NCI-H2227 treated with DMSO at 0.1 percent for 48 hours (cell line): ENCODE results near the gene NTM.

Experiments
- DNase-seq: peaks from one replicate; lab custom pipeline; 2025; lab: John Stamatoyannopoulos, UW

NTM gene

GRCh38 chr11:131549770-131550169 lies 179.4 kb downstream of the NTM start:
- no peak for DNase-seq

- DNase-seq = no peak
Measured at GRCh38 chr11:131560287-131560686, 189.9 kb downstream of the NTM start.

DNA sequence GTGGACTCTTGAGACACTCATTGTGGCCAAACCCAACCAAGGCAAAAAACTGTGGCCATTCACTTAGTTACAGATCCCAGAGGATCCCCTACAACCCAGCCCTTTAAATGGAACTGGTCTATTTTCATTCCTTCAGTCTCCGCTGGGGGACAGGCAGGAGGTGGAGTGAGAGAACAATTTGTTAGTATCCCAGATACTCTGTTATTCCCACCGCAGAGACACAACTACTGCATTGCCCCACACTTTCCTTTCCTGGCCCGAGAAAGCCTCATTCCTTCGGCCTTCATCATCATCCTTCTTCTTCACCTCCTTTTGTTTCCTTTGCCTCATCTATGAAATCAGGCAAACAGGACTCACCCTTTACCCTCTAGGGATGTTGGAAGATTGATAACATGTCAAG lies 191.1 kb downstream of the NTM start:
- DNase-seq = no peak

- no peak for DNase-seq
Measured at GRCh38 chr11:131561972-131562371, 191.6 kb downstream of the NTM start.

GRCh38 chr11:131568318-131568717 lies 197.9 kb downstream of the NTM start:
- DNase-seq = no peak

GRCh38 chr11:131571571-131571970 lies 201.2 kb downstream of the NTM start:
- DNase-seq = no peak

GRCh38 chr11:131572423-131572822 lies 202.0 kb downstream of the NTM start:
- no peak for DNase-seq

GRCh38 chr11:131579932-131580387 lies 209.5 kb downstream of the NTM start:
- DNase-seq = no peak

DNA sequence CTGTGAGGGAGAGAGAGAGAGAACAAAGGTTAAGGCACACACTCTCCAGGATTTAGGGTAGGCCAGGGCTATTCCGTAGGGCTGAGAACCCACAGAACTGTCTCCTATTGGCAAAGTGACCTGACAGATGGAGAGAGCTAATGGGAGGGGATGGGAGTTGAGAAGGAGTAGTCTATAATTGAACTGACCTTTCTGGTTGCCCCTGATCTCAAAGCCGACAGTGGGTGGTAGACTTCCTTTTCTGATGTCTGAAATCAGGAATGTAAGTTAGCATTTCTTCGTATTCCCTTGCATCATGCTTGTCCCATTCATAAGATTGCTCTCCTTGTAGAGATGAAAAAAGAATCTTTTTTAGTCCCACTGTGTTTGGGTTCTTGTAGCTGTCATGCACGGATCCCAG lies 210.1 kb downstream of the NTM start:
- DNase-seq = no peak

- no peak for DNase-seq
Measured at GRCh38 chr11:131581046-131581445, 210.6 kb downstream of the NTM start.

- DNase-seq = no peak
Measured at GRCh38 chr11:131582021-131582525, 211.7 kb downstream of the NTM start.

GRCh38 chr11:131583421-131583820 lies 213.0 kb downstream of the NTM start:
- DNase-seq = no peak

- DNase-seq = no peak
Measured at GRCh38 chr11:131583938-131584337, 213.5 kb downstream of the NTM start.

DNA sequence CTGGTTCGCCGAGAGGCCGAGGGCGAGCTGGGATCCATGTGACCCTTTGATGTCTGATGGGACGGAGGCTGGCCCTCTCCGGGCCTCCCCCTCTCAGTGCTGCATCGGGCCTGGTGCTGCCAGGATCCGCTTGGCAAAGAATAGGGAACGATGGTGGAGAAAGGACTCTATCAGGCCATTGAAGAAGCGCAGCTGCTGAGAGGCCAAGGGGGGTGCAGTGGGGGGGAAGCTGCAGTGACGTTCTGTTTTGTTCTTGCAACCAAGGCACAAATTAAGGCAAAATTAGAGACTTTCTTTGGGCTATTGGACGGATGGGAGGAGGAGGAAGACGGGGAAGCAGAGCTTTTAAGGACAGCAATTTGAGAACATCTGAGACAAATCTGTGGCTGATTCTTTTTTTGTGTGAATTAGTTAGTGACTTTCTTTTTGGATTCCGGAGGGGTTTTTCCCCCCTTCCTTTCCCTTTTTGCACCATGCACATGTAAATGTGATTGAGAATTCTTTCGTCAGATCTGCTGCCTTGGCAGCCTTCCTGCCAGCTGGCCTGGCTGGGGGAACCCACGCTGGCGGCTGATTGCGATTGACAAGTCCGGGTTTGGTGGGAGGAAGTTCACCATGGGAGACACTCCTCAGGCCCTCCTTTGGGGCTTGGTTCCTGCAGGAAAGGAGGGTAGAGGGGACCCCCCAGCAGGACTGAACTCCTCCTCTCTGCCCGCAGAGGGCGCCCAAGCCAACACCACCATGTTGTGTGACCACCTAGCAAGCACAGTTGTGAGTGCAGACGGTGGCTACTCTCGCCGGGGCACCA lies 214.6 kb downstream of the NTM start:
- DNase-seq = no peak

DNA sequence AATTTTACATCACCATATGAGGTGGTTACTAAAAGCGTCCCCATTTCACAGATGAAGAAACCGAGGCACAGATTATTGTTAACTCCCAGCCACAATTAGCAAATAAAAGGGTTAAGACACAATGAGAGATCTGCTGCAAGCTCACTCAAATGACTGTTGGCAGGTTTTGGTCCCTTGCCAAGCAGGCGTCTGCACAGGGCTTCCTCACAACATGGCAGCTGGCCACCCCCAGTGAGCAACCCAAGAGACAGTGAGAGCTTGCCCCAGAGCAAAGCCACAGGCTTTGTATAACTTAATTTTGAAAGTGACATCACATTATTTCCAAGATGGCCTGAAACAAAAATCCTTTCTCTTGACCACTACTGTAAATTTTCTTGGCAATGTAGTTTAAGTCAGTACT lies 217.6 kb downstream of the NTM start:
- no peak for DNase-seq

DNA sequence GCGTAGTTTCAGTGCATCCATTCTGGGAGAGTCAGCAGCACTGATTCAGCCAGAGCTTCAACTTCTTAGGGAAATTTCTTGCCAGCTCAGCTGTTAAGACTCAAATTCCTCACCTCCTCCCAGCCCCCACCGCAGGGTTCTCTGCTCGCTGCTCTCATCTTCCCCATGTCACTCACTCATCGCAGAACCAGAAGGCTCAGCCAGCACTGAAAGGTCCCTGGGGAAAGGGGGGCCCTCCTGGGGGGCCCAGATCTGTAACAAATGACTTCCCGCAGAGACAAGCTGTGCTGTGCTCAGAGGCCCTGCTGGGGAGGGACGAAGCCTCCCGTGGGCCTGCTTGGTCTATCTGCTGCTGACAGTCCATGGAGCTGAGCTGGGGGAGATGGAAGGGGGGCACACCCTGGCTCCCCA lies 220.6 kb downstream of the NTM start:
- no peak for DNase-seq

GRCh38 chr11:131592152-131592551 lies 221.7 kb downstream of the NTM start:
- no peak for DNase-seq

- DNase-seq = no peak
Measured at GRCh38 chr11:131592734-131593133, 222.3 kb downstream of the NTM start.

DNA sequence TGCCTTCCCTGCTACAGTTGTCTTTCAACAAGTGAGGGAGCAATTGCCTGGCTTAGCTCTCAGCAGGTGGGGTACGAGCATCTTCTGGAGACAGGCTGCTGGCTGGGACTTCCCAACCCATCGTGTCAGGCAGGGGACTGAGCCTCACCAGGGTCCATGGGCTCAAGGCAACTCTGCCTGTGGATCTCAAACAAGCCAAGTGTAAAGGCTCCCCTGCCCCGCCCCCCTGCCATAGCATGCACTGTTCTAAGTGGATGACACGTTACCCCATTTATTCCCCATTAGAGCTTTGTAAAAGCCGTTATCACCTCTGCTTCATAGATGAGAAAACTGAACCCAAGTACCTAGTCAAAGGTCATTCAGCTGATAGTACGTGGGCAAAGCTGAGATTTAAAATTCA lies 222.9 kb downstream of the NTM start:
- DNase-seq = no peak

GRCh38 chr11:131595797-131596196 lies 225.4 kb downstream of the NTM start:
- no peak for DNase-seq

DNA sequence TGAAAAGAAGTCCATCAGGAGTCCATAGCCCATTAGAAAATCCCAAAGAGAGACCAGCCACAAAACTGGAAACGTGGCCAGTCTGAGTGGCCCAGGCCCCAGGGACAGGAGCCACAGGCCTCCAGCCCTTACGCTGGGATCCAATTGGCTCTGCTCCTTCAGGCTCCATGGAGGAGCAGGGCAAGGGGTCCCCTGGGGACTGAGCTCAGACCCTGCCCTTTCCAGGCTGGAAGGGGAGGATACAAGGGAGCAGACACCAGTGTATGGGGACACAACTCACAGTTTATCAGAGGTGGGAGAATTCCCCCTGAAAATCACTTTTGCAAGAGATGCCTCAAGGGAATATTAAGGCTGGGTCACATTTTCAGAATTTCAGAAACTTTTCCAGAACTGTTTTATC lies 227.5 kb downstream of the NTM start:
- DNase-seq = no peak

DNA sequence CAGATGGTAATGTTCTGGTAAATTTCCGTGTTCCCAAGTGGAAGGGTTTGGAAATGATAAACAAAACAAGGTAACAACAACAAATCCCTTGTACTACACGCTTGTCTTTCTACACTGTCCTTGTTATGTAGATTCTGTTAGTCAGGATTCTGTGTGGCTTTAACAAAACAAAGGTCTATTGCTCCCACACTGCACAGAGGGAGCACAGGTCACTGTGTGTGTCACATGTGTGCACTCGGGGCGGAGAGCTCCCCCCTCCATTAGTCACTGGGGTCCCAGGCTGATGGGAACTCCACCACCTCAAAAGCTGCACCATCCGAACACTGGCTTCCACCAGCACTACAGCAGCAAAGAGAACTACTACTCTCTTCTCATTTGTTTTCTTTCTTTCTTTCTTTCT lies 227.9 kb downstream of the NTM start:
- no peak for DNase-seq

DNA sequence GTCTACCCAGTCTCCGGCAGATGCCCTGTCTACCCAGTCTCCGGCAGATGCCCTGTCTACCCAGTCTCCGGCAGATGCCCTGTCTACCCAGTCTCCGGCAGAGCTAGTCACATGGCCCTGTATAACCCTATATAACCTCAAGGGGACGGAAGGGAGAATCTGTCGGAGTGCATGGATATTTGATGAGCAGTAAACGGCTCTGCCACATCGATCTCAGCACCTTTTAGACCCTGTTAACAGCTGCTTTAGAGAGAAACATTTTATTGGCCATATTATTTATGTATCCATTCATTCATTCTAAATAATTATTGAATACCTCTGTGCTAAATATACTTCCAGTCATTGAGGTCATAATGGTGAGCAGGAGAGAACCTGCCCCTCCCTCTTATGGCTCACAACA lies 228.9 kb downstream of the NTM start:
- no peak for DNase-seq

GRCh38 chr11:131600628-131601027 lies 230.2 kb downstream of the NTM start:
- DNase-seq = no peak
